Endothelial cell (in vitro differentiated cells): ENCODE results near the gene ZNF45. TPM values are rescaled to one million over a fixed set of nuclear protein-coding genes. Genes with fewer than 3 reads are reported as not detected.
A peak's percentile ranks its signal among the peaks of the same experiment; 100 is the strongest.

Experiments used
- DNase-seq: peaks from one replicate; pipeline ENCODE4 v3.0.0; 2021; ENCODE audit warnings: low spot score
- H3K27ac Mint-ChIP-seq: one replicate; pipeline ENCODE4 v1.8.0; 2021; ENCODE audit warnings: mixed read lengths, inconsistent platforms; ENCODE audit not compliant: unreplicated experiment
- H3K27me3 Mint-ChIP-seq: one replicate; pipeline ENCODE4 v1.8.0; 2021; ENCODE audit warnings: mild to moderate bottlenecking, moderate library complexity, mixed read lengths, inconsistent platforms; ENCODE audit not compliant: unreplicated experiment
- H3K36me3 Mint-ChIP-seq: one replicate; pipeline ENCODE4 v1.8.0; 2021; ENCODE audit warnings: mild to moderate bottlenecking, low read depth, mixed read lengths, inconsistent platforms; ENCODE audit not compliant: unreplicated experiment
- H3K4me1 Mint-ChIP-seq: one replicate; pipeline ENCODE4 v1.8.0; 2021; ENCODE audit warnings: mild to moderate bottlenecking, mixed read lengths, inconsistent platforms; ENCODE audit not compliant: unreplicated experiment
- H3K4me3 Mint-ChIP-seq: one replicate; pipeline ENCODE4 v1.8.0; 2021; ENCODE audit warnings: mild to moderate bottlenecking, mixed read lengths, inconsistent platforms; ENCODE audit not compliant: unreplicated experiment
- H3K9me3 Mint-ChIP-seq: one replicate; pipeline ENCODE4 v1.8.0; 2021; ENCODE audit warnings: mixed read lengths, inconsistent platforms; ENCODE audit not compliant: unreplicated experiment
- total RNA-seq: library from RNA; stranded (reverse); fragmentation: NEBNext Ultra II Directional; extraction: Animal tissue kit (Norgen Biotek cat#: 25700); gene quantifications from one replicate; pipeline ENCODE4 v1.2.1, GENCODE V29; 2021; ENCODE audit not compliant: unreplicated experiment
- TF ChIP-seq, protein P1 (sequence below): fragments of 200-600 bp; sonication (generic); IDR thresholded peaks from one replicate; pipeline ENCODE4 v1.5.0; 2021; ENCODE audit warnings: antibody characterized with exemption; ENCODE audit not compliant: unreplicated experiment

Gene ZNF45
- total RNA-seq, 1 donor from 2014 or later = 19.4 TPM

GRCh38 chr19:43902399-43902798 lies 32.7 kb downstream of the ZNF45 start:
- H3K27me3 Mint-ChIP-seq = peaks cover 4% of the 10 kb centered on the region
- peak overlapping the region; percentile 95 for H3K4me3 Mint-ChIP-seq
- DNase-seq = no peak
- peak overlapping the region; percentile 46 for H3K27ac Mint-ChIP-seq
- peaks cover 17% of the 10 kb centered on the region for H3K9me3 Mint-ChIP-seq
- H3K4me1 Mint-ChIP-seq = peaks cover 11% of the 10 kb centered on the region
- H3K36me3 Mint-ChIP-seq = peaks cover 22% of the 10 kb centered on the region
- TF ChIP-seq, protein P1, sequence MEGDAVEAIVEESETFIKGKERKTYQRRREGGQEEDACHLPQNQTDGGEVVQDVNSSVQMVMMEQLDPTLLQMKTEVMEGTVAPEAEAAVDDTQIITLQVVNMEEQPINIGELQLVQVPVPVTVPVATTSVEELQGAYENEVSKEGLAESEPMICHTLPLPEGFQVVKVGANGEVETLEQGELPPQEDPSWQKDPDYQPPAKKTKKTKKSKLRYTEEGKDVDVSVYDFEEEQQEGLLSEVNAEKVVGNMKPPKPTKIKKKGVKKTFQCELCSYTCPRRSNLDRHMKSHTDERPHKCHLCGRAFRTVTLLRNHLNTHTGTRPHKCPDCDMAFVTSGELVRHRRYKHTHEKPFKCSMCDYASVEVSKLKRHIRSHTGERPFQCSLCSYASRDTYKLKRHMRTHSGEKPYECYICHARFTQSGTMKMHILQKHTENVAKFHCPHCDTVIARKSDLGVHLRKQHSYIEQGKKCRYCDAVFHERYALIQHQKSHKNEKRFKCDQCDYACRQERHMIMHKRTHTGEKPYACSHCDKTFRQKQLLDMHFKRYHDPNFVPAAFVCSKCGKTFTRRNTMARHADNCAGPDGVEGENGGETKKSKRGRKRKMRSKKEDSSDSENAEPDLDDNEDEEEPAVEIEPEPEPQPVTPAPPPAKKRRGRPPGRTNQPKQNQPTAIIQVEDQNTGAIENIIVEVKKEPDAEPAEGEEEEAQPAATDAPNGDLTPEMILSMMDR = no peak

- peak; percentile 65 for DNase-seq
- peak overlapping the region; percentile 95 for H3K4me3 Mint-ChIP-seq
- peaks cover 17% of the 10 kb centered on the region for H3K9me3 Mint-ChIP-seq
- H3K27ac Mint-ChIP-seq = peak overlapping the region; percentile 58
- H3K36me3 Mint-ChIP-seq = peaks cover 22% of the 10 kb centered on the region
- peaks cover 11% of the 10 kb centered on the region for H3K4me1 Mint-ChIP-seq
- peaks cover 4% of the 10 kb centered on the region for H3K27me3 Mint-ChIP-seq
- TF ChIP-seq, protein P1 = no peak
These were observed 33.4 kb downstream of the ZNF45 start for GRCh38 chr19:43901395-43902390.

GRCh38 chr19:43895727-43896308 lies 39.3 kb downstream of the ZNF45 start:
- peaks cover 9% of the 10 kb centered on the region for H3K9me3 Mint-ChIP-seq
- H3K36me3 Mint-ChIP-seq = peaks cover 27% of the 10 kb centered on the region
- TF ChIP-seq, protein P1 = no peak

DNA sequence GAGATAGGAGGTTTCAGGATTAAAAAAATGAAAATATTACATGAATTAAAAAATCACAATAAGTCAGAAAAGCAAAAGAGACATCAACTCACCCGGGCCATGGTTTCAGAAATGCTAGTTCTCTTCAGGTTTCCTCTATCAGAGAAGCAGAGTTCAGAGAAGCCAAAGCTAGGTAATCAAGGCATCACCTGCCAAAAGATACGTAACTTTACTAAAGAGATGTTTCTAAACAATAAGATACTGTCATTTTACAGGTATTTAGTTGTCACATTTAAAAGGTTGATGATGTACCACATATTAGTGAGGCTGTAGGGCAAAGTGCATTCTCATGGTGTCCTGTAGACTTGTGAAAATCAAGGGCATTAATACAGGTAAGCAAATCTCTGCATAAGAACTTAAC lies 51.2 kb downstream of the ZNF45 start, which contains the start of gene ZNF404:
Gene ZNF404 (minus strand): TSS at position 101 of the 400 bp plus-strand sequence.
- Mint-ChIP-seq H3K9me3 (peaks cover 36% of the 10 kb centered on the region), H3K36me3 (peaks cover 53% of the 10 kb centered on the region), H3K4me3 (peak within 1 kb of the TSS; percentile 61), H3K27ac (no peak within 1 kb of the TSS), H3K4me1 (no peaks in the 10 kb centered on the region), H3K27me3 (peaks cover 3% of the 10 kb centered on the region)
- TF ChIP-seq, protein P1 = no peak
- no peak for DNase-seq

More at GRCh38 chr19:43895727-43896308, 39.3 kb downstream of the ZNF45 start:
- peaks cover under 1% of the 10 kb centered on the region for H3K4me1 Mint-ChIP-seq
- H3K27me3 Mint-ChIP-seq = peaks cover 2% of the 10 kb centered on the region
- no peak overlapping the region for H3K27ac Mint-ChIP-seq
- DNase-seq = no peak
- no peak overlapping the region for H3K4me3 Mint-ChIP-seq
